Measurements from ENCODE around the gene XRCC5.

DNA sequence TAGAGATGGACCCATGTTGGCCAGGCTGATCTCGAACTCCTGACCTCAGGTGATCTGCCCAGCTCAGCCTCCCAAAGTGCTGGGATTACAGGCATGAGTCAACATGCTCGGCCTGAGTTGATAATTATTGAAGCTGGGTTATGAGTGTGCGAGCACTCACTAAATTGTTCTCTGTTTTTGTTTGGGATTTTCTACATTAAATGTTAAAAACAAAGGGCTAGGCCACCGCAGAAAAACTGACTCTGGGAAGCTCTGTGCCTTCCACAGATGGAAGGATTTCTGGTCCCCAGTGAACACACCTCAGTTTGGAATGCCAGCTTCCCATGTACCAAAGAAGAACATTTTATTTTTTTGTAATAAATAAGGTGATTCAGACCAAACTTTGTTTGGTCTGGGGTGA is 83.0 kb downstream of the XRCC5 start:
- TF ChIP-seq, protein P1, sequence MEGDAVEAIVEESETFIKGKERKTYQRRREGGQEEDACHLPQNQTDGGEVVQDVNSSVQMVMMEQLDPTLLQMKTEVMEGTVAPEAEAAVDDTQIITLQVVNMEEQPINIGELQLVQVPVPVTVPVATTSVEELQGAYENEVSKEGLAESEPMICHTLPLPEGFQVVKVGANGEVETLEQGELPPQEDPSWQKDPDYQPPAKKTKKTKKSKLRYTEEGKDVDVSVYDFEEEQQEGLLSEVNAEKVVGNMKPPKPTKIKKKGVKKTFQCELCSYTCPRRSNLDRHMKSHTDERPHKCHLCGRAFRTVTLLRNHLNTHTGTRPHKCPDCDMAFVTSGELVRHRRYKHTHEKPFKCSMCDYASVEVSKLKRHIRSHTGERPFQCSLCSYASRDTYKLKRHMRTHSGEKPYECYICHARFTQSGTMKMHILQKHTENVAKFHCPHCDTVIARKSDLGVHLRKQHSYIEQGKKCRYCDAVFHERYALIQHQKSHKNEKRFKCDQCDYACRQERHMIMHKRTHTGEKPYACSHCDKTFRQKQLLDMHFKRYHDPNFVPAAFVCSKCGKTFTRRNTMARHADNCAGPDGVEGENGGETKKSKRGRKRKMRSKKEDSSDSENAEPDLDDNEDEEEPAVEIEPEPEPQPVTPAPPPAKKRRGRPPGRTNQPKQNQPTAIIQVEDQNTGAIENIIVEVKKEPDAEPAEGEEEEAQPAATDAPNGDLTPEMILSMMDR (IDR thresholded peaks at IDR 0.05; ENCODE audit: control extremely low read depth in 1 of 3, insufficient read depth in 1 of 3, low read depth in 1 of 3, low read length in 3 of 3) = no peak
- TF ChIP-seq EZH2 (IDR thresholded peaks at IDR 0.05; ENCODE audit: low read depth, low read length, severe bottlenecking) (no peak), BACH1 (IDR thresholded peaks at IDR 0.05; ENCODE audit: low read length) (no peak), NRF1 (IDR thresholded peaks at IDR 0.05; ENCODE audit: low read depth, low read length) (no peak), POLR2AphosphoS5 (IDR thresholded peaks at IDR 0.05; ENCODE audit: low read depth, low read length) (no peak), YY1 (IDR thresholded peaks at IDR 0.05; ENCODE audit: low read depth, low read length) (no peak), GTF2F1 (IDR thresholded peaks at IDR 0.05; ENCODE audit: borderline replicate concordance, low read depth, low read length) (no peak), POLR2A (IDR thresholded peaks at IDR 0.05; ENCODE audit: control extremely low read depth in 1 of 2, low read depth in 2 of 2, low read length in 2 of 2) (no peak), HDAC2 (IDR thresholded peaks at IDR 0.05; ENCODE audit: borderline replicate concordance in 1 of 2, low read depth in 2 of 2, low read length in 2 of 2) (no peak), TAF1 (IDR thresholded peaks at IDR 0.05; ENCODE audit: low read depth, low read length) (no peak)
- TF ChIP-seq, protein P2, sequence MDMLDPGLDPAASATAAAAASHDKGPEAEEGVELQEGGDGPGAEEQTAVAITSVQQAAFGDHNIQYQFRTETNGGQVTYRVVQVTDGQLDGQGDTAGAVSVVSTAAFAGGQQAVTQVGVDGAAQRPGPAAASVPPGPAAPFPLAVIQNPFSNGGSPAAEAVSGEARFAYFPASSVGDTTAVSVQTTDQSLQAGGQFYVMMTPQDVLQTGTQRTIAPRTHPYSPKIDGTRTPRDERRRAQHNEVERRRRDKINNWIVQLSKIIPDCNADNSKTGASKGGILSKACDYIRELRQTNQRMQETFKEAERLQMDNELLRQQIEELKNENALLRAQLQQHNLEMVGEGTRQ (IDR thresholded peaks at IDR 0.05; ENCODE audit: low read length) = no peak

All from H1 (cell line).